Myocyte (in vitro differentiated cells): ENCODE data around the gene MYO19. TPM values are rescaled to one million over a fixed set of nuclear protein-coding genes. Genes with fewer than 3 reads are reported as not detected.
"Not testable (repeated sequence)": the region's sequence is repeated elsewhere in the genome, so short reads cannot be mapped to it uniquely, and the experiment has no call there.

Experiments used
- DNase-seq: peaks from one replicate; pipeline ENCODE4 v3.0.0-alpha.2; 2012; ENCODE audit warnings: low read depth
- total RNA-seq: library from RNA; depleted of rRNA; stranded (reverse); fragments of >200 nt; gene quantifications from 2 replicates; pipeline ENCODE4 v1.2.3, GENCODE V29; 2014

The MYO19 gene
- total RNA-seq, 1 donor from 2014 or later, result 22.8 TPM

GRCh38 chr17:36500745-36501225, 33.9 kb downstream of the MYO19 start:
- DNase-seq, result peak; percentile 38

- no peak for DNase-seq
These were observed 35.9 kb downstream of the MYO19 start for GRCh38 chr17:36498560-36499300.

GRCh38 chr17:36498155-36498554, 36.5 kb downstream of the MYO19 start:
- no peak for DNase-seq

- peak; percentile 16 for DNase-seq
These were observed 38.5 kb downstream of the MYO19 start for GRCh38 chr17:36496018-36496789.

- no peak for DNase-seq
These were observed 39.5 kb downstream of the MYO19 start for GRCh38 chr17:36495076-36495578.

- DNase-seq, result no peak
These were observed 40.0 kb downstream of the MYO19 start for GRCh38 chr17:36494674-36495073.

- DNase-seq, result peak; percentile 18
These were observed 40.7 kb downstream of the MYO19 start for GRCh38 chr17:36493956-36494355.

- DNase-seq, result peak; percentile 96
These were observed 48.2 kb downstream of the MYO19 start, which contains the start of gene ZNHIT3 for GRCh38 chr17:36486204-36487194. ZNHIT3 (plus strand) TSS chr17:36486681; CDS start chr17:36486700, 19 bp downstream.

GRCh38 chr17:36485805-36486203, 48.9 kb downstream of the MYO19 start:
- no peak for DNase-seq

- no peak for DNase-seq
These were observed 49.6 kb downstream of the MYO19 start for GRCh38 chr17:36485027-36485426.

- DNase-seq, result not testable (repeated sequence)
These were observed 50.6 kb downstream of the MYO19 start for GRCh38 chr17:36484021-36484420.

- DNase-seq, result peak; percentile 75
These were observed 51.8 kb downstream of the MYO19 start for GRCh38 chr17:36482611-36483504.

GRCh38 chr17:36481829-36482228, 52.8 kb downstream of the MYO19 start:
- DNase-seq, result no peak

- no peak for DNase-seq
These were observed 59.2 kb downstream of the MYO19 start for GRCh38 chr17:36475346-36475970.

GRCh38 chr17:36474571-36474970, 60.1 kb downstream of the MYO19 start:
- DNase-seq, result no peak

GRCh38 chr17:36470499-36470898, 64.2 kb downstream of the MYO19 start:
- DNase-seq, result no peak

- no peak for DNase-seq
These were observed 64.9 kb downstream of the MYO19 start for GRCh38 chr17:36469733-36470132.

- DNase-seq, result no peak
These were observed 65.6 kb downstream of the MYO19 start for GRCh38 chr17:36468903-36469635.

- no peak for DNase-seq
These were observed 69.9 kb downstream of the MYO19 start for GRCh38 chr17:36464765-36465088.
